ENCODE measurements around the gene GLCCI1.
A peak's percentile ranks its signal among the peaks of the same experiment; 100 is the strongest.

Gene GLCCI1

DNA sequence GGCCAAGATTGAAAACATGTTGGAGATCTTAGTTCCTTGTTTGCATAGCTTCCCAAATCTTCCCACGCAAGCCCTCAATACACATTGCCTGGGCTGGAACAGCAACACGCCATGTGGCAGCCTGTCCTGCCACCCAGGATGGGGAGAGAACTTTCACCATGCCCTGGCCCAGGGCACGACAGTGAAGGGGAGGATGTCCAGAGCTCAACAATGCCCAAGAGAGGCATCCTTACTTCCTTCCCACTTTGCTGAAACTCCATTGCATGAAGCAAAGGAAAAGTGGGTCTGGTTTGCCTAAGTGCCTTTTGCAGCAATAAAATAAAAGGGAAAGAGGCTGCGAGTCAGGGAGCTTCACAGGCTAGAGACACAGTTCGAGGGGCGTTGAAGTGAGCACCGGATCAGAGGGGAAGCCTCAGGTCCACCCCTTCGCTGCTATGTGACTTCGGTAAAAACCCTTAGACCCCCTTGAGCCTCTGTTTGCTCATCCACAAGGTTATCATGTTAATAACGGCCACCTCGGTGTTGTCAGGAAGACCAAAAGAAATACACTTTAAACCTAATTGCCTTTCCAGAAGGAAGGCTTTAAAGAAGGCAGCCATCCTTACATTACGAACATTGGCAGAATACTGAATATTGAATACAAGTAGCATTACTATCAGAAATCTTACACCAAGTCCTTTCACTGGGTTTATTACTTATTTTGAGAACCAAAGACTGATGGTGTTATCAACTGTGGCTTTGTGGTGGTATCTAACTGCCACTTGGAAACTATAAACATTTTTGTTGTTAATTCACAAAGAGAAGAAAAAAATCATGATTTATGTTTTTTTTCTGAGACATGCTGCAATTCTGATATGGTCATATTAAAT, 160.1 kb downstream of the GLCCI1 start:
- no peak for DNase-seq (ENCODE audit: low read depth in 2 of 3, low spot score in 1 of 3)

DNA sequence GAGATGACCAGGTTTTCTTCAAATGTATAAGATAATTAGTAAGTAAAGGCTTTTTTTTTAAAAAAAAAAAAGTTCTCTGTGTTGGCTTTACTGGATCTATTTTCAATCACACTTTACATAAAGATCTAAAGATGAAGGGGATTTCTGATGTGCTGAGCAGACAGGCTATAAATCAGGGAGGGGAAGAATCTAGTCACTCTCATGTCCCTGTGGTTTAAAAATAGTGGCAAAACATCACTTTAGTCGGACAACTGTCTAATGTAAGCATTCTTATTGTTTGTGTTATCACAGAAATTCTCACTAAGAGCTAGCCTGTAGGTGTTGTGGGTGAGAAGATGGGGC, 160.7 kb downstream of the GLCCI1 start:
- no peak for DNase-seq (ENCODE audit: low read depth in 2 of 3, low spot score in 1 of 3)

DNA sequence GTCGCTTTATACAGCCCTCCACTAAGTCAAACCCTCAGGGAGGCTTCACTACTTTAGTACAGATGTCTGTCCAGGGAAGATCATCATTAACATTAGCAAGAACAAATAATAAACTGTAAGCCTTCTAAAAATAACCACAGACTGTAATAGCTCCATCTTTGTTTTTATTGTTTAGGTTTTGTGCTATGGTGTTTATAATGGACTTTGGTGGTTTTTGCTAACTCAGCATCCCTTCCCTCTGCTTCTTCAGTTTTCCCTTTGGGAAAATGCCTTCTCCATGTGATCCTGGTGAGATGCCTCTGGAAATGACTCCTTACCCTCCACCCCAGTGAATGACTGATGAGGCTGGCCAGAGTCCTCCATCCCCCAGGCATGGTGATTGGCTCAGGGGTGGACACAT, 162.1 kb downstream of the GLCCI1 start:
- DNase-seq (ENCODE audit: low read depth in 2 of 3, low spot score in 1 of 3): no peak

DNA sequence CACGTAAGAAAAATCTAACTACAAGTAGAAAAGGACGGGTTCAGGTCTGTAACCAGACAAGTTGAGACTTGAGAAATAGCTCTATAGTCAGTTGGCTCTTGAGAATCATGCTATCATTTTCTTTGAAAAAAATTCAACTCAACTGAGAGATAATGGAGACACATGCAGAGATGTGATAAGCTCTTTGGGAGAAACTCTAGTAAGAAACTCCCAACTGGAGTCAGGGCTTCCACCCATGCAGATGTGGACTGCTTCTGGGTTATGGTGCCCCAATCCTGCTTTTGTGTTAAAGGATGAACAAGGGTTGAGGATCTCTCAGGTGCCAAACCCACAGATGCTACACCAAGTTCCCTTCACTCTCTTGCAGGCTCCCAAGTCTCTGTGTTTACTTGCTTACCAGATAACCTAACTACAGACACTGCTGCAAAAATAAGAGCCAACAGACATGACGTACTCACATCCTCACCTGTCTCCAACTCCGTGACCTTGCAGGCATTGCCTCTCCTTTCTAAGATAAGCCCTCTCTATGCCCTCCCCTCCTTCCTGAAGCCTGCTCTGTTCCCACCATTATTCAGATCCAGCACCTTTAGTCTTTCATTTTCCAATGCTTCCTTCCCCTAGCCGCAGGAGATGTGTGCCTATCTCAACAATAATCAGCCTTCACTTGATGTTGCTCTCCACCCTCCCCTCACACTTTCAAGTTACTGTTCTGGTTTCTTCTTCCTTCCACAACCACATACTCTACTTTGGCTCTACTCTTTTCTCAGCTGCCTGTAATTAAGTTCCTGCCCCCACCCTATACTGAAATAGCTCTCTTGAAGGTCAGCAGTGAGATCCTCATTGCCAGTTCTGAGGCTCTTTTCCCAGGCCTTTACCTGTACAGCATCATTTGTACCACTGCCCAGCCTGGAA, 163.4 kb downstream of the GLCCI1 start:
- no peak for DNase-seq (ENCODE audit: low read depth in 2 of 3, low spot score in 1 of 3)

DNA sequence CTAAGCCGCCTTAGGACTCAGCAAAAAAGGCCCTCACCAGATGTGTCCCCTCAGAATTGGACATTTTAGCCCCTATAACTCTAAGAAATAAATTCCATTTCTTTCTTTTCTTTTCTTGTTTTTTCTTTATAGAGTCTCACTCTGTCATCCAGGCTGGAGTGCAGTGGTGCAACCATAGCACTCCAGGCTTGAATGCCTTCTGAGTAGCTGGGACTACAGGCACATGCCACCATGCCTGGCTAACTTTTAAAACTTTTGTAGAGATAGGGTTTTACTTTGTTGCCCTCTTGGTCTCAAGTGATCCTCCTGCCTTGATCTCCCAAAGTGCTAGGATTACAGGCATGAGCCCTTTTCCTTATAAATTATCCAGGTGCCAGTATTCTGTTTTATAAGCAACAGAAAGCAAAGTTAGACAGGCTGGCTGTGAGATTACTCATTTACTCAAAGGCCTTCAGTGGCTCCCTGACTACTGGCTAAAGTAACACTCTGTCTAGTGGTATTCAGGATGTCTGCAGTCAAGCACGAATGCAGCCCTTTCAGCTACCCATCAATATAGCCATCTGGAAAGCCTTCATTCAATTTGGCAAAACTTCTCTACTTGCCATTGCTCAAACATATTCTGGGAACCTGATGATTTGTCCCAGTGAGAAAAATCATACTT, 164.7 kb downstream of the GLCCI1 start:
- DNase-seq (ENCODE audit: low read depth in 2 of 3, low spot score in 1 of 3): no peak

DNA sequence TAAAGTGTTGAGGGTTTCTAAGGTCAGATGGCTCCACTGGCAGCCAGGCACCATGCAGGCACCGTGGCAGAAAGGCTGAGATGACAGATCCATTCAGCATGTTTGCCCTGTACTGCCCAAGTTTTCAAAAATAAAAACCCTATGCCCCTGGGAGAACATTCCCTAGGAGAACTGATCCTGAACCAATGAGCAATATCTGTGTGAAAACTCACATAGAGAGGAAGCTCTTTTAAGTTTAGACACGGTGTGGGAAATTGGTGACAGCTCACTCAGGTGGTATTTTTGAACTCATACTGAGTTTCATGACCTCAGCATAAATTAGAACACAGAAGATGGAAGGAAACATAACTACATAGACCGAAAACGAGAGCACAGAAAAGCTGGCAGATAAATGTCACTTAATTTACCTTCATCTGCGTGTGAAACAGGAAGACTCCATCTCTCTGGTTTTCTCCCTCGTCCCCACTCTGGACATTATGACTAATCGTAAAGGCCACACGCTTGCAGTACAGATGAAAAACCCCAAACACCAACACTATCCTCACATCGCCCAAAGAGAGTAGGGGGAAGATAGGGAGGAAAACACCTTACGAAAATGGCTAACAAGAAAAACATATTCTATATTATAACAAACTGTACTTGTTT, 165.6 kb downstream of the GLCCI1 start:
- DNase-seq (ENCODE audit: low read depth in 2 of 3, low spot score in 1 of 3): peak in 1 of 3 donors; percentile 34

DNA sequence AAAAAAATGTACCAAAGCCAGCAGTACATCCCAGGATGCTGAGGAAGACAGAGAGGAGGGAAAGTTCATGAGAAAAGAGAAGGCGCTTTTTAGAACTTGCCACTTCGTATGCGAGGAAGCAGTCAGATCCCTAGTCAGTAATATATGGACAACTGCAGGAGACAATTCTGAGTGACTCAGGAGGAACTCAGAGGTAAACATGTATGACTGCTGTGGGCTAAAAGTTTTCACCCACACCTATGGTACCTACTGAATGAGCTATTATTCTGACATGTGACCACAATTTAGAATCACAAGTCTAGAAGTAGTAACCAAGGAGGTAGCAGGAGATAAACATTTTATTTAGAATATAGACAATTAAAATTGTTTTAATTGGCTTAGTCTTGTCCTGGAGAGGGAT, 166.8 kb downstream of the GLCCI1 start:
- no peak for DNase-seq (ENCODE audit: low read depth in 2 of 3, low spot score in 1 of 3)

DNA sequence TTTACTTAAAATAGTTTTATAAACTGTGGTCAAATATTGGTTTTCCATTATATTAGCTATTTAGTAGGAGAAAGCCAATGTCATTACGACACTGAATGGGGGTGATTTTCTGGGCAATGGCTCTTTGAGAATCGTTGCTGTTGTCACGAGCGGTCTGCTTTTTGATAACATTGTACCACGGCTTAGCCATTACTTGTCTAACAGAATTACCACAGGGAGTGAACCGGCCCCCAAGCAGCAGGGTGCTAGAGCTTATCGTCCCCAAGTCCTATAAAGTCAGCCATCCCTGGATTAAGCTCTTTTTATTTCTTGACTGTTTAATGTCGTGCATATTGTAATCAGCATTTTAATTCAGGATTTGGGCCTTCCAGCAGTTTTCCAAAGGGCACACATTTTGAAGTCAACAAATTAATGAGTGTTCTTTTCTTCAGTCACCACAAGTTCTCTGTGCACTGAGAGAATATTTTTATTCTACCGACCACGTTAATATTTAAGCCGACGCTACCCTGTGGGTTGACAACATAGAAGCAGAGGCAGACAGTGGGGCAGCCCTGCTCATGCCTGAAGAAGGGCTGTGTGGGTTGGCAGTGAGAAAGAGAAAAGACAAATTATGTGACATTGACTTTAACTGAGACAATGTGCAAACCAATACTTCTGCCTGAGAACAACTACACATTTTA, 167.6 kb downstream of the GLCCI1 start:
- DNase-seq (ENCODE audit: low read depth in 2 of 3, low spot score in 1 of 3): no peak

All from stimulated activated CD4-positive, alpha-beta T cell treated with anti-CD3 and anti-CD28 coated beads, Interleukin-12 subunit alpha, Interleukin-12 subunit beta, amount 100 ng/mL, for 48 hours (primary cell).